ENCODE results near the gene CFAP57. TPM values are rescaled to one million over a fixed set of nuclear protein-coding genes. Genes with fewer than 3 reads are reported as not detected.

Gene CFAP57
- total and polyA plus RNA-seq, 9 of the 15 experiments (the other 6 are each of a cell fraction or from before 2014, with no cell fraction given): 0.04 to 0.22 (median 0.07) TPM; not detected in 3

DNA sequence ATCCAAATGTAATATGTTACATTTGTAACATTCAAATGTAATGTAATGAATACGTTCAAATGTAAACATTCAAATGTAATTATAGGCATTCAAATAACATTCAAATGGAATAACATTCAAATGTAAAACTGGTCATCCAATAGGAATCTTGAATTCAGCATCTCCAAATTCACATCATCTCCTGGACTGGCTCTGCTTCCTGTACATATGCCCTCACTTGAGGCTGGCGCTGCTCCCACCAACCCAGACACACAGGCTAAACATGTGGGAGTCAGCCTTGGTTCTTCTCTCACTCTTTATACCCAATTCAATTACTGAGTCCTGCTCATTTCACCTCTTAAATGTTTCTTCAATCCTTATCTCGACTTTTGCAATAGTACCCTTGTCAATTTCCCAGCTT, 7.0 kb upstream of the CFAP57 start:
- no peak for DNase-seq (ENCODE audit: extremely low read depth in 1 of 4, low spot score in 3 of 4)
- no peaks in the 10 kb centered on the region for H4K20me1 ChIP-seq (replicated peaks; ENCODE audit: control insufficient read depth, insufficient read depth, low read length)
- H3K4me2 ChIP-seq (ENCODE audit: insufficient read depth, low read length): no peak overlapping the region
- no TSS peak for BruUV-seq (replicated peaks)
- intact Hi-C loops (cut with micrococcal nuclease) (no loop called here), in situ Hi-C loops (cut with MboI) (no loop called here)
- no peak for FAIRE-seq
- H3K9ac ChIP-seq (ENCODE audit: insufficient read depth in 1 of 2, low read depth in 2 of 2, low read length in 2 of 2): no peak overlapping the region
- CTCF ChIA-PET (ENCODE audit: low intra/inter-chr PET ratio): no interaction called here
- no peaks in the 10 kb centered on the region; a peak in 1 of 5 replicates for H3K4me1 ChIP-seq (replicated peaks in 1 of 2; ENCODE audit: control insufficient read depth in 2 of 2, insufficient read depth in 2 of 2, low read length in 2 of 2)
- H3K9me3 ChIP-seq (replicated peaks; ENCODE audit: control insufficient read depth, insufficient read depth, low read depth, low read length): no peaks in the 10 kb centered on the region
- H2AFZ ChIP-seq (ENCODE audit: low read depth, low read length): no peak overlapping the region
- POLR2A ChIA-PET: interaction anchor here (0.5 to 0.6 kb wide), 4 partner anchors 9 to 533 kb away, joined by 3 to 4 read pairs (median 4); no protein-coding TSS in a partner anchor
- peaks cover 7% of the 10 kb centered on the region for H3K79me2 ChIP-seq (ENCODE audit: control insufficient read depth, insufficient read depth, low read length)
- H3K36me3 ChIP-seq (ENCODE audit: control insufficient read depth, insufficient read depth, low read length): peaks cover 72% of the 10 kb centered on the region
- no peak overlapping the region for H3K27ac ChIP-seq (ENCODE audit: extremely low read depth, low read depth, low read length)
- H3K27me3 ChIP-seq (ENCODE audit: control insufficient read depth in 2 of 2, insufficient read depth in 2 of 2, low read length in 2 of 2): no peaks in the 10 kb centered on the region
- ATAC-seq: no peak
- 92% methylated on average over 3 of the region's 3 CpGs for WGBS (ENCODE audit: insufficient coverage, low coverage, missing lambda C conversion rate)
- no peak overlapping the region for H3K4me3 ChIP-seq
- H3K9me1 ChIP-seq (ENCODE audit: control insufficient read depth, insufficient read depth, low read length): no peaks in the 10 kb centered on the region
- TF ChIP-seq TCFL5 (CRISPR knock-in tag; conservative IDR thresholded peaks at IDR 0.05) (no peak), MAX (CRISPR knock-in tag; IDR thresholded peaks at IDR 0.05) (no peak), CC2D1A (IDR thresholded peaks at IDR 0.05) (no peak), ZNF217 (CRISPR knock-in tag; IDR thresholded peaks at IDR 0.05) (no peak), SMARCB1 (IDR thresholded peaks at IDR 0.05; ENCODE audit: insufficient read length, low read depth) (no peak), ARID1B (IDR thresholded peaks at IDR 0.05) (no peak), RBM39 (optimal IDR thresholded peaks at IDR 0.05; ENCODE audit: low read depth, low read length) (no peak), STAT6 (CRISPR knock-in tag; IDR thresholded peaks at IDR 0.05) (no peak), TSC22D4 (tag; IDR thresholded peaks at IDR 0.05) (no peak), PRMT5 (CRISPR knock-in tag; IDR thresholded peaks at IDR 0.05) (no peak), ZNF143 (CRISPR knock-in tag; IDR thresholded peaks at IDR 0.05) (no peak), BRD9 (IDR thresholded peaks at IDR 0.05; ENCODE audit: low read depth, partially characterized antibody) (no peak), HMGN3 (IDR thresholded peaks at IDR 0.05; ENCODE audit: borderline replicate concordance, extremely low read depth, insufficient read length, low read depth, low read length) (no peak), FIP1L1 (IDR thresholded peaks at IDR 0.05; ENCODE audit: low read depth, low read length, poor library complexity, severe bottlenecking) (no peak)
- TF ChIP-seq, protein P1, sequence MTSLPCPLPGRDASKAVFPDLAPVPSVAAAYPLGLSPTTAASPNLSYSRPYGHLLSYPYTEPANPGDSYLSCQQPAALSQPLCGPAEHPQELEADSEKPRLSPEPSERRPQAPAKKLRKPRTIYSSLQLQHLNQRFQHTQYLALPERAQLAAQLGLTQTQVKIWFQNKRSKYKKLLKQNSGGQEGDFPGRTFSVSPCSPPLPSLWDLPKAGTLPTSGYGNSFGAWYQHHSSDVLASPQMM (CRISPR knock-in tag; IDR thresholded peaks at IDR 0.05): no peak
- TF ChIP-seq, protein P2, sequence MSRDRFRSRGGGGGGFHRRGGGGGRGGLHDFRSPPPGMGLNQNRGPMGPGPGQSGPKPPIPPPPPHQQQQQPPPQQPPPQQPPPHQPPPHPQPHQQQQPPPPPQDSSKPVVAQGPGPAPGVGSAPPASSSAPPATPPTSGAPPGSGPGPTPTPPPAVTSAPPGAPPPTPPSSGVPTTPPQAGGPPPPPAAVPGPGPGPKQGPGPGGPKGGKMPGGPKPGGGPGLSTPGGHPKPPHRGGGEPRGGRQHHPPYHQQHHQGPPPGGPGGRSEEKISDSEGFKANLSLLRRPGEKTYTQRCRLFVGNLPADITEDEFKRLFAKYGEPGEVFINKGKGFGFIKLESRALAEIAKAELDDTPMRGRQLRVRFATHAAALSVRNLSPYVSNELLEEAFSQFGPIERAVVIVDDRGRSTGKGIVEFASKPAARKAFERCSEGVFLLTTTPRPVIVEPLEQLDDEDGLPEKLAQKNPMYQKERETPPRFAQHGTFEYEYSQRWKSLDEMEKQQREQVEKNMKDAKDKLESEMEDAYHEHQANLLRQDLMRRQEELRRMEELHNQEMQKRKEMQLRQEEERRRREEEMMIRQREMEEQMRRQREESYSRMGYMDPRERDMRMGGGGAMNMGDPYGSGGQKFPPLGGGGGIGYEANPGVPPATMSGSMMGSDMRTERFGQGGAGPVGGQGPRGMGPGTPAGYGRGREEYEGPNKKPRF (IDR thresholded peaks at IDR 0.05; ENCODE audit: low read depth, low read length): no peak

Data from K562 (cell line).